ENCODE results near the gene CCNK.

Gene CCNK

DNA sequence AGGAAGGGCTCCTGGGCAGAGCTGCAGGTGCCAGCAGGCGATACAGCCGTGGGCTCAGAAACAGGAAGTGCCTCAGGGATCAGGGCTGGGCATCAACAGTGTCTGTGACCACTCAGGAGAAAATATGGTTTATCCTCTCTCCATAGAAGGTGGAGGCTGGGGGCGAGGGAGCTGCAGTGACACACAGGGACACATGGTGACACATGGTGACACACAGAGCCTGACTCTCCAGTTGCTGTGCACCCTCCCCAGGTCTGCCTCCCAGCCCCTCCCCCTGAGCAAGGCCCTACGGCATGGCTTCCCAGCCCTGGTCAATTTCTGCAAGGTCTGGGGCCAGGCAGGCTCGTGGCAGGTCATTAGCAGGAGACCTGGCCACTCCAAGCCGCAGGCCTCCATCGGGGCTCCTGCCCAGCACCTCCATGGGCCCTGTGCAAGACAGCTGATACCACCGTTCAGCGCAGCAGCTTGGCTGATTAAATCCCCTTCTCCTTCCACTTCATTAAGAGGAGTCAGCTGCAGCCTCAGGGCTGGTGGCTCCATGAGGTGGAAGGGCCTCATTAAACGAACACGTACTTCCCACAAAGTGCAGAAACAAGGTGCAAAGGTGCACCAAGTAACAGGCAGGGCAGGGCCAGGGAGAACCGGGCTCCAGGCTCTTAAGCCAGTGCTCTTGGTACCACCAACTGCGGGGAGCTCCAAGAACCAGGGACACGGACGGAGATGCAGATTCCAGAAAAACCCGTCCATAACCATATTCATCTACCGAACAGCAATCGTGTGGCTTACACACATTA lies 60.7 kb downstream of the CCNK start:
- TF ChIP-seq FOXP2 (optimal IDR thresholded peaks at IDR 0.05; ENCODE audit: borderline replicate concordance, extremely low read depth, extremely low read length, insufficient read depth) = no peak

DNA sequence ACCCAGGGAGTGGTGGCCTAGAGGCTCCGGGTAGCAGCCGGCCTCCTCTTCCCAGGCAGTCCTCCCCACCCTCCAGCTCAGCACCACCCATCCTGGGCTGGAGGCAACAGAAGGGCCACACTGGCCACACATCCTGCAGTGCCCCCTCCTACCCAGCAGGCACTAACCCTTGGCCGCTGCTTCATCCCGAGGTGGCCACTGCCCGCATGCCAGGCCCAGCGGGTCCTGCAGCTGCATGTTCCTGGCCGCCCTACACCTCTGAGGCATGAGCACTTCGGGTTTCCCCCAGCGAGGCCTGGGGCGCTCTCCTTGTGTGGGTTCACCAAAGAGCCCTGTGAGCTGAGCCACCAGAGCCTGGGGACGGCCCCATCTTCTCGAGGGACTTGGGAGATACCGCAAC lies 61.4 kb downstream of the CCNK start:
- no peak for TF ChIP-seq SIN3A (IDR thresholded peaks at IDR 0.05; ENCODE audit: borderline replicate concordance, insufficient read depth, low read length)
- TF ChIP-seq POLR2AphosphoS5 (IDR thresholded peaks at IDR 0.05; ENCODE audit: low read depth, low read length) = no peak
- TF ChIP-seq REST (IDR thresholded peaks at IDR 0.05; ENCODE audit: insufficient read depth in 1 of 2, low read depth in 2 of 2, low read length in 2 of 2) = no peak
- no peak for TF ChIP-seq TAF1 (IDR thresholded peaks at IDR 0.05; ENCODE audit: borderline replicate concordance, insufficient read depth, low read length)
- no peak for TF ChIP-seq FOXP2 (optimal IDR thresholded peaks at IDR 0.05; ENCODE audit: borderline replicate concordance, extremely low read depth, extremely low read length, insufficient read depth)

- TF ChIP-seq TAF1 (IDR thresholded peaks at IDR 0.05; ENCODE audit: borderline replicate concordance, insufficient read depth, low read length) = no peak
- TF ChIP-seq REST (IDR thresholded peaks at IDR 0.05; ENCODE audit: insufficient read depth in 1 of 2, low read depth in 2 of 2, low read length in 2 of 2) = no peak
- no peak for TF ChIP-seq SIN3A (IDR thresholded peaks at IDR 0.05; ENCODE audit: borderline replicate concordance, insufficient read depth, low read length)
- TF ChIP-seq POLR2AphosphoS5 (IDR thresholded peaks at IDR 0.05; ENCODE audit: low read depth, low read length) = no peak
- TF ChIP-seq FOXP2 (optimal IDR thresholded peaks at IDR 0.05; ENCODE audit: borderline replicate concordance, extremely low read depth, extremely low read length, insufficient read depth) = no peak
Observed at GRCh38 chr14:99543370-99543769, 62.2 kb downstream of the CCNK start.

- no peak for TF ChIP-seq REST (IDR thresholded peaks at IDR 0.05; ENCODE audit: insufficient read depth in 1 of 2, low read depth in 2 of 2, low read length in 2 of 2)
- no peak for TF ChIP-seq FOXP2 (optimal IDR thresholded peaks at IDR 0.05; ENCODE audit: borderline replicate concordance, extremely low read depth, extremely low read length, insufficient read depth)
- no peak for TF ChIP-seq POLR2AphosphoS5 (IDR thresholded peaks at IDR 0.05; ENCODE audit: low read depth, low read length)
- no peak for TF ChIP-seq SIN3A (IDR thresholded peaks at IDR 0.05; ENCODE audit: borderline replicate concordance, insufficient read depth, low read length)
- no peak for TF ChIP-seq TAF1 (IDR thresholded peaks at IDR 0.05; ENCODE audit: borderline replicate concordance, insufficient read depth, low read length)
Observed at GRCh38 chr14:99543985-99544384, 62.8 kb downstream of the CCNK start.

- no peak for TF ChIP-seq SIN3A (IDR thresholded peaks at IDR 0.05; ENCODE audit: borderline replicate concordance, insufficient read depth, low read length)
- no peak for TF ChIP-seq TAF1 (IDR thresholded peaks at IDR 0.05; ENCODE audit: borderline replicate concordance, insufficient read depth, low read length)
- no peak for TF ChIP-seq POLR2AphosphoS5 (IDR thresholded peaks at IDR 0.05; ENCODE audit: low read depth, low read length)
- no peak for TF ChIP-seq FOXP2 (optimal IDR thresholded peaks at IDR 0.05; ENCODE audit: borderline replicate concordance, extremely low read depth, extremely low read length, insufficient read depth)
- TF ChIP-seq REST (IDR thresholded peaks at IDR 0.05; ENCODE audit: insufficient read depth in 1 of 2, low read depth in 2 of 2, low read length in 2 of 2) = no peak
Observed at GRCh38 chr14:99544991-99545390, 63.8 kb downstream of the CCNK start.

Data from PFSK-1 (cell line).